Adrenal gland (tissue), 12 donors: Measurements from ENCODE around the gene PRKG1. TPM values are rescaled to one million over a fixed set of nuclear protein-coding genes. Genes with fewer than 3 reads are reported as not detected.

Experiments used
- DNase-seq, 7 donors: peaks; one replicate each; pipeline ENCODE4 v3.0.0-alpha.2; 2019 to 2020
- H3K27ac ChIP-seq, 5 donors: fragments of 200-600 bp; sonication (generic) in 4 of 5; 1 replicate in 3 of 5; 2 replicates in 2 of 5; pipeline versions ENCODE4 v1.5.1 to v1.8.0; 2016 to 2020; ENCODE audit warnings: mild to moderate bottlenecking in 1 of 5
- H3K27me3 ChIP-seq: fragments of 200-600 bp; 2 replicates; pipeline ENCODE4 v1.8.0; 2021
- H3K36me3 ChIP-seq, 2 donors: fragments of 200-600 bp; replicated peaks in 1 of 2; 1 replicate in 1 of 2; 2 replicates in 1 of 2; pipeline versions ENCODE4 v1.5.1 to v1.8.0; 2018 to 2022
- H3K4me1 ChIP-seq, 2 donors: fragments of 200-600 bp; replicated peaks in 1 of 2; 1 replicate in 1 of 2; 2 replicates in 1 of 2; pipeline versions ENCODE4 v1.5.1 to v1.8.0; 2018 to 2021
- H3K4me3 ChIP-seq, 4 donors: fragments of 200-600 bp; sonication (generic) in 3 of 4; one replicate each; pipeline ENCODE4 v1.5.1; 2016 to 2018
- H3K9me3 ChIP-seq, 3 donors: fragments of 200-600 bp; sonication (generic) in 1 of 3; replicated peaks in 1 of 3; 1 replicate in 2 of 3; 2 replicates in 1 of 3; pipeline versions ENCODE4 v1.5.1 to v1.8.0; 2016 to 2021
- CTCF ChIP-seq, 6 experiments: fragments of 450-650 bp in 4 of 6; fragments of 200-600 bp in 2 of 6; sonication (generic) in 1 of 6; IDR thresholded peaks; 1 replicate in 5 of 6; 2 replicates in 1 of 6; pipeline versions ENCODE4 v1.5.1 to v1.8.0; 2016 to 2021; ENCODE audit warnings: antibody characterized with exemption in 6 of 6, mild to moderate bottlenecking in 2 of 6, moderate library complexity in 1 of 6
- POLR2A ChIP-seq, 2 donors: fragments of 450-650 bp; IDR thresholded peaks; one replicate each; pipeline ENCODE4 v1.6.1; 2017; ENCODE audit warnings: antibody characterized with exemption in 2 of 2, mild to moderate bottlenecking in 2 of 2, moderate library complexity in 1 of 2
- WGBS, 4 donors: extraction: QIAGEN DNeasy Blood & Tissue Kit in 2 of 4; methylation state at CpG; one replicate each; pipeline versions ENCODE4 v1.1.5 to v1.1.7; 2013 to 2017; 5-methylcytosine and 5-hydroxymethylcytosine counted together
- intact Hi-C, 2 donors: fragments of 100-400 bp; cut with DNase I; formaldehyde crosslinking; loops; one replicate each; pipeline versions ENCODE4 v1.14.1 to v1.15.0; 2022 to 2023
- polyA plus RNA-seq, 3 donors: library from polyadenylated mRNA; stranded (reverse); fragments of 200-250 nt in 2 of 3; fragments of 350-450 nt in 1 of 3; fragmentation: Illumina TruSeq in 1 of 3; extraction: RNeasy Lipid Tissue Mini Kit (QIAGEN cat#74804) in 1 of 3; gene quantifications; one replicate each; pipeline ENCODE4 v1.2.3, GENCODE V29; 2013 to 2014
- total RNA-seq, 9 donors: library from RNA; depleted of rRNA in 4 of 9; stranded (reverse); fragments of >200 nt in 4 of 9; fragments of 120-200 nt in 1 of 9; fragmentation: NEBNext Ultra II Directional in 1 of 9; extraction: Animal tissue kit (Norgen Biotek cat#: 25700) in 1 of 9; gene quantifications; one replicate each; pipeline versions ENCODE4 v1.1.0 to v1.2.4, GENCODE V29; 2013 to 2023
- donor health status: healthy with polysubstance abuse.
- donor health status: Bipolar disorder and iron deficiency.
- donor health status: DM: yes; HTN: yes; CAD: no.
- donor health status: DM: no; HTN: no; CAD: no.
- donor health status: DM: no; HTN: no; CAD: no.
- donor health status: DM: yes; HTN: yes; CAD: no.

Gene PRKG1
- total and polyA plus RNA-seq, 12 donors: 6.9 to 104 (median 29.7) TPM

GRCh38 chr10:51308116-51308515 lies 233.8 kb downstream of the PRKG1 start:
- no peaks in the 10 kb centered on the region for H3K27me3 ChIP-seq
- intact Hi-C loops: no loop called here
- no peak for TF ChIP-seq CTCF (IDR thresholded peaks at IDR 0.05)
- no peak for TF ChIP-seq POLR2A (IDR thresholded peaks at IDR 0.05)
- H3K9me3 ChIP-seq: no peaks in the 10 kb centered on the region
- WGBS, 4 donors: 85 to 95% (median 91%) methylated on average over 1 of the region's 1 CpG
- no peaks in the 10 kb centered on the region for H3K36me3 ChIP-seq
- H3K4me3 ChIP-seq: no peak overlapping the region
- H3K4me1 ChIP-seq: no peaks in the 10 kb centered on the region
- H3K27ac ChIP-seq: no peak overlapping the region
- DNase-seq: no peak

GRCh38 chr10:51311228-51311627 lies 236.9 kb downstream of the PRKG1 start:
- DNase-seq: no peak
- Histone ChIP-seq H3K27me3 (no peaks in the 10 kb centered on the region), H3K36me3 (no peaks in the 10 kb centered on the region), H3K4me3 (no peak overlapping the region), H3K27ac (no peak overlapping the region), H3K4me1 (peaks cover 11 to 20% of the 10 kb centered on the region in 2 donors), H3K9me3 (no peaks in the 10 kb centered on the region)
- 84 to 89% (median 86%) methylated on average over 2 of the region's 2 CpGs for WGBS, 4 donors
- TF ChIP-seq POLR2A (IDR thresholded peaks at IDR 0.05): no peak
- no peak for TF ChIP-seq CTCF (IDR thresholded peaks at IDR 0.05)
- intact Hi-C loops: no loop called here

DNA sequence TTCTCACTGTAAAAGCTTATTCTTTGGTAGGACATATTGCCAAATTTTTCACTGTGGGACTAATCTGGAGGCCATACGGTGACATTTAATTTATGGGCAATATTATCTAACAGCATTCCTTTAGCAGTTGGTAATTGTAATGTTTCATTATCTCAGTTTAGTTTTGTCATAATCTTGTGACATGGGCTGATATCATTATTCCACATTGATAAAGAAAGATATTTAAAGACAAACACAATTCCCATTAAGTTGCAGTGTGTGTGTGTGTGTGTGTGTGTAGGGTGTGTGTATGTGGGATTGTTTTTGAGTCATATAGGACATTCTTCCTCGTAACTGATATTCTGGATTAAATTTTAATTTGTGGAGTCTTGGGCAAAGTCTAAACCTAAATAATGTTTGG lies 238.5 kb downstream of the PRKG1 start:
- WGBS, 4 donors: 47 to 62% (median 59%) methylated on average over 2 of the region's 2 CpGs
- Histone ChIP-seq H3K36me3 (no peaks in the 10 kb centered on the region), H3K4me3 (no peak overlapping the region), H3K27me3 (no peaks in the 10 kb centered on the region), H3K27ac (peak overlapping the region in 2 of 5 donors; percentile 8 to 57), H3K4me1 (peaks cover 11 to 29% of the 10 kb centered on the region in 2 donors), H3K9me3 (no peaks in the 10 kb centered on the region)
- TF ChIP-seq CTCF (IDR thresholded peaks at IDR 0.05): no peak
- TF ChIP-seq POLR2A (IDR thresholded peaks at IDR 0.05): no peak
- intact Hi-C loops: no loop called here
- DNase-seq: no peak

DNA sequence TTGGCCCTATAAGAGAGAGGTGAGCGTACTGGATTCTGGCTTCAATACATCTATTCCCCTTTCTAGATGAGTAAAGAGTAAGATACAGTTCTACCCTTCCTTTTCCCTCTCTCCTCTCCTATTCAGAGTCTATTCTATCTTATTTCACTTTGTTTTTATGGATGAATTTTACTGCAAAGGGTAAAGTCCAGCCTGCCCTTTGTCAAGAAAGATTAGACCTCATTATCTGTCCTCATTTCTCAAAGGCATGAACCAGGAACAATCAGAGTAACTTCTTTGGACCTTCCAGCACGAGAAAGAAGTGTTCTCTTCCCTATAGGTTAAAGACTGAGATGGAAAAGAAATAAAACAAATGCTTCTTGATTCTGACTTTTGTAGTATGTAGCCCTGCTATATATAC lies 239.0 kb downstream of the PRKG1 start:
- 74 to 93% (median 90%) methylated on average over 2 of the region's 2 CpGs for WGBS, 4 donors
- H3K27ac ChIP-seq: peak overlapping the region in 2 of 5 donors; percentile 8 to 20
- H3K36me3 ChIP-seq: no peaks in the 10 kb centered on the region
- H3K4me1 ChIP-seq: peaks cover 11 to 31% of the 10 kb centered on the region in 2 donors
- DNase-seq: no peak
- TF ChIP-seq CTCF (IDR thresholded peaks at IDR 0.05) (no peak), POLR2A (IDR thresholded peaks at IDR 0.05) (no peak)
- H3K9me3 ChIP-seq: no peaks in the 10 kb centered on the region
- intact Hi-C loops: no loop called here
- no peaks in the 10 kb centered on the region for H3K27me3 ChIP-seq
- H3K4me3 ChIP-seq: no peak overlapping the region
